Activated CD8-positive, alpha-beta T cell treated with anti-CD3 and anti-CD28 coated beads for 36 hours (primary cell): ENCODE data around the gene GMCL2. TPM values are rescaled to one million over a fixed set of nuclear protein-coding genes. Genes with fewer than 3 reads are reported as not detected.

Source experiments
- ATAC-seq: fragments of 200-7000 bp; cut with Tn5 transposase; one replicate; pipeline ENCODE4 v1.10.0; 2021; ENCODE audit warnings: mild to moderate bottlenecking, moderate library complexity
- CTCF ChIA-PET: fragments of 350-600 bp; sonication (Branson Sonifier 250); formaldehyde crosslinking; loops from one replicate; lab custom pipeline; 2021; ENCODE audit warnings: antibody characterized with exemption; lab: Charles Lee
- POLR2A ChIA-PET: fragments of 350-600 bp; sonication (Branson Sonifier 250); formaldehyde crosslinking; loops from one replicate; lab custom pipeline; 2021; ENCODE audit warnings: antibody characterized with exemption; lab: Charles Lee
- DNase-seq: peaks from one replicate; pipeline ENCODE4 v3.0.0-alpha.2; 2020
- H3K27ac Mint-ChIP-seq: one replicate; pipeline ENCODE4 v1.8.0; 2021; ENCODE audit warnings: mild to moderate bottlenecking, mixed read lengths
- H3K27me3 Mint-ChIP-seq: one replicate; pipeline ENCODE4 v1.8.0; 2021; ENCODE audit warnings: mixed read lengths
- H3K36me3 Mint-ChIP-seq: one replicate; pipeline ENCODE4 v1.8.0; 2021; ENCODE audit warnings: low read depth, mixed read lengths
- H3K4me1 Mint-ChIP-seq: one replicate; pipeline ENCODE4 v1.8.0; 2021; ENCODE audit warnings: low read depth, mixed read lengths
- H3K4me3 Mint-ChIP-seq: one replicate; pipeline ENCODE4 v1.8.0; 2021; ENCODE audit warnings: mild to moderate bottlenecking, moderate library complexity, mixed read lengths
- H3K9me3 Mint-ChIP-seq: one replicate; pipeline ENCODE4 v1.8.0; 2021; ENCODE audit warnings: mixed read lengths
- intact Hi-C: fragments of 100-400 bp; cut with micrococcal nuclease; formaldehyde crosslinking; loops from one replicate; pipeline ENCODE4 v1.10.0; 2022
- total RNA-seq, 2 experiments: library from RNA; stranded (reverse); gene quantifications; one replicate each; pipeline ENCODE4 v1.2.3, GENCODE V29; 2021
- TF ChIP-seq, protein P1 (sequence below): fragments of 200-600 bp; IDR thresholded peaks from one replicate; pipeline ENCODE4 v1.8.0; 2022; ENCODE audit warnings: antibody characterized with exemption, mild to moderate bottlenecking

GMCL2 gene
- total RNA-seq, 2 experiments from 2014 or later: not detected

DNA sequence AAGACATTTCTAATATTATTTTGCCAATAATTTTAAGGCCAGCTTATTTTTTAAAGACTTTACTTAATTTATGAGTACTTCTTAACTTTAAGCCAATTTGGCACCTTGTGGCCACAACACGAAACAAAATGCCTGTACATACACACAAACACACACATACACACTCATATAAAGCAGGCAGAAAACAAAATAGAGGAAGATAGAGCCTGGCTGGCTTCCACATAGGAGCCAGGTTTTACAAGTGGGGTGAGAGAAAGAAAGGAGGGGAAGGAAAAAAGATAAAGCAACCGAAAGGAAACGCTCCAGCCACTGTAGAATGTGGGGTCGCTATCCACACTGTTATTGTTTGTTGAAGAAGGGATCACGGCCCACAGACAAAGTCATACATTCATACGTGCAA, 10.4 kb downstream of the GMCL2 start:
- Mint-ChIP-seq H3K4me3 (no peak overlapping the region), H3K4me1 (no peaks in the 10 kb centered on the region), H3K27ac (no peak overlapping the region), H3K9me3 (no peaks in the 10 kb centered on the region), H3K27me3 (peaks cover 2% of the 10 kb centered on the region), H3K36me3 (no peaks in the 10 kb centered on the region)
- intact Hi-C loops: no loop called here
- POLR2A ChIA-PET: interaction anchor here (1.9 kb wide), 1 partner anchor 28 kb away, joined by 7 read pairs; the partner anchor contains the start of gene HNRNPAB
- TF ChIP-seq, protein P1, sequence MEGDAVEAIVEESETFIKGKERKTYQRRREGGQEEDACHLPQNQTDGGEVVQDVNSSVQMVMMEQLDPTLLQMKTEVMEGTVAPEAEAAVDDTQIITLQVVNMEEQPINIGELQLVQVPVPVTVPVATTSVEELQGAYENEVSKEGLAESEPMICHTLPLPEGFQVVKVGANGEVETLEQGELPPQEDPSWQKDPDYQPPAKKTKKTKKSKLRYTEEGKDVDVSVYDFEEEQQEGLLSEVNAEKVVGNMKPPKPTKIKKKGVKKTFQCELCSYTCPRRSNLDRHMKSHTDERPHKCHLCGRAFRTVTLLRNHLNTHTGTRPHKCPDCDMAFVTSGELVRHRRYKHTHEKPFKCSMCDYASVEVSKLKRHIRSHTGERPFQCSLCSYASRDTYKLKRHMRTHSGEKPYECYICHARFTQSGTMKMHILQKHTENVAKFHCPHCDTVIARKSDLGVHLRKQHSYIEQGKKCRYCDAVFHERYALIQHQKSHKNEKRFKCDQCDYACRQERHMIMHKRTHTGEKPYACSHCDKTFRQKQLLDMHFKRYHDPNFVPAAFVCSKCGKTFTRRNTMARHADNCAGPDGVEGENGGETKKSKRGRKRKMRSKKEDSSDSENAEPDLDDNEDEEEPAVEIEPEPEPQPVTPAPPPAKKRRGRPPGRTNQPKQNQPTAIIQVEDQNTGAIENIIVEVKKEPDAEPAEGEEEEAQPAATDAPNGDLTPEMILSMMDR: no peak
- no peak for ATAC-seq
- CTCF ChIA-PET: interaction anchor here (1.4 kb wide), 1 partner anchor 101 kb away, joined by 3 read pairs; no protein-coding TSS in a partner anchor
- DNase-seq: no peak

DNA sequence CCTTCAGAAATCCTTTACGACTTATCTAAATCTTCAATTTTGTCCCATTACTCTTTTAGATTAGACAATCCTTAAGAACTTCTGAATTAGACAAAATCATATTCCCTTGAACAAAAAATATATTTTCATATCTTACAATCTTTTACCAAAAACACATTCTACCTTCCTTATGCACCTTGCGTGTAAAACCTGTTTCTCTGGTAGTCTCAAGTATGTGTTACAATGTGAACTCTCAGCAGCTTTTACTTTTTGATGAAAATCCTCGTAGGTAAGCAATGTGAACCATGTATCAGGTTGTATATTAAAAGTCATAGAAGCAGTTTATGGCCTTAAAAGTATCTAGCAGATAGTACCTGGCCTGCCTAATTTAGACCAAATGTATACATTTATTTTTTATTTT, 12.7 kb downstream of the GMCL2 start:
- Mint-ChIP-seq H3K36me3 (no peaks in the 10 kb centered on the region), H3K27me3 (peaks cover 2% of the 10 kb centered on the region), H3K4me3 (no peak overlapping the region), H3K4me1 (no peaks in the 10 kb centered on the region), H3K27ac (no peak overlapping the region), H3K9me3 (no peaks in the 10 kb centered on the region)
- ATAC-seq: no peak
- DNase-seq: no peak
- POLR2A ChIA-PET: no interaction called here
- TF ChIP-seq, protein P1: no peak
- intact Hi-C loops: no loop called here
- CTCF ChIA-PET: interaction anchor here (2.9 kb wide), 1 partner anchor 99 kb away, joined by 12 read pairs; no protein-coding TSS in a partner anchor

DNA sequence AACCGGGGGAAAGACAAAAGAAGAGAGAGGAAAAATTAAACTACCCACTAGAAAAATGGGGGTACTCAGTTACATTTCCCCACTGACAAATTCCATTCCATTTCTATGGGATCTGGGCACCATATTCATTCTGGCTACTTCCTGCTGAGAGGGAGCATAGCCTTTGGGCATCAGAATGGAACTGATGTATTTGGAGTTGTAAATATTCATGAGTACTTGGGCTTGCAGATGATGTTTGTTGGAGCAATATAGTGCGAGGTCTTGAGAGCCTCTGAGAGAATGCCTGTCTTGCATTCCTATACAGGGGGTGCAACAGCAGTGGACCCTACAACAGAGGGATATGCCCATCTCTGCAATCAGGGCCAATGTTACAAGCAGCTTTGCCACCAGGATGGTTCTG, 16.7 kb downstream of the GMCL2 start:
- Mint-ChIP-seq H3K9me3 (no peaks in the 10 kb centered on the region), H3K27ac (no peak overlapping the region), H3K4me3 (no peak overlapping the region), H3K36me3 (no peaks in the 10 kb centered on the region), H3K4me1 (no peaks in the 10 kb centered on the region), H3K27me3 (no peaks in the 10 kb centered on the region)
- ChIA-PET CTCF (interaction anchor here (1.3 kb wide), 1 partner anchor 94 kb away, joined by 5 read pairs; no protein-coding TSS in a partner anchor), POLR2A (interaction anchor here (0.6 kb wide), 1 partner anchor 101 kb away, joined by 3 read pairs; no protein-coding TSS in a partner anchor)
- intact Hi-C loops: no loop called here
- DNase-seq: no peak
- no peak for ATAC-seq
- TF ChIP-seq, protein P1: no peak

DNA sequence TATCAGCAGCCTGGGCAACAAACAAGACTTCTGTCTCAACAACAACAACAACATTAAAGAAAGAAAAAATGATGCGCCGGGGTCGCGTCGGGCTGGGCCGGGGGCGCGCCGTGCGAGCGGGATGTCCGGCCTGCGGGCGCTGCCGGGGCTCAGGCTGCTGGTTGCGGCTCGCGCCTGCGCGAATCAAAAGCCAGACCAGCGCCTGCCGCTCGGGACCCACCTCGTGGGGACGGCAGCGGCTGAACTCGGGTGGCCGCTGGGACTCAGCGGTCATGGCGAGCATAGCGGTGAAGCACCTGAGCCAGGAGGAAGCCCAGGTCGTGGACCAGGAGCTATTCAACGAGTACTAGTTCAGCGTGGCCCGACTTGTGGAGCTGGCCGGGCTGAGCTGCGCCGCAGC, 21.6 kb downstream of the GMCL2 start:
- peaks cover 6% of the 10 kb centered on the region for H3K27me3 Mint-ChIP-seq
- ATAC-seq: no peak
- POLR2A ChIA-PET: no interaction called here
- no peaks in the 10 kb centered on the region for H3K9me3 Mint-ChIP-seq
- TF ChIP-seq, protein P1: no peak
- no peak overlapping the region for H3K4me3 Mint-ChIP-seq
- H3K36me3 Mint-ChIP-seq: no peaks in the 10 kb centered on the region
- no peak overlapping the region for H3K27ac Mint-ChIP-seq
- intact Hi-C loops: no loop called here
- peaks cover 6% of the 10 kb centered on the region for H3K4me1 Mint-ChIP-seq
- CTCF ChIA-PET: interaction anchor here (0.9 to 1.6 kb wide), 2 partner anchors 88 to 90 kb away, joined by 3 to 19 read pairs; no protein-coding TSS in a partner anchor
- no peak for DNase-seq
